H9 (cell line): ENCODE results near the gene C3orf70. TPM values are rescaled to one million over a fixed set of nuclear protein-coding genes. Genes with fewer than 3 reads are reported as not detected.

Experiments used
- DNase-seq: peaks from one replicate; pipeline ENCODE4 v3.0.0-alpha.2; 2017
- H2AFZ ChIP-seq: one replicate; pipeline ENCODE4 v1.6.1; 2013; ENCODE audit warnings: mild to moderate bottlenecking, low read length, control low read depth, moderate library complexity
- H2AK5ac ChIP-seq: 2 replicates; pipeline ENCODE4 v1.6.1; 2013; ENCODE audit warnings: low read length, control low read depth, mixed read lengths; ENCODE audit not compliant: insufficient read length
- H2BK120ac ChIP-seq: one replicate; pipeline ENCODE4 v1.6.1; 2013; ENCODE audit warnings: low read depth, mild to moderate bottlenecking, low read length, control low read depth, inconsistent platforms; ENCODE audit not compliant: poor library complexity, severe bottlenecking
- H2BK12ac ChIP-seq: 2 replicates; pipeline ENCODE4 v1.6.1; 2013; ENCODE audit warnings: low read length, control low read depth, mixed read lengths, low read depth; ENCODE audit not compliant: insufficient read length
- H2BK15ac ChIP-seq: 2 replicates; pipeline ENCODE4 v1.6.1; 2013; ENCODE audit warnings: low read depth, low read length, control low read depth
- H2BK20ac ChIP-seq: one replicate; pipeline ENCODE4 v1.6.1; 2013; ENCODE audit warnings: low read depth, mild to moderate bottlenecking, low read length, control low read depth, inconsistent platforms; ENCODE audit not compliant: poor library complexity, severe bottlenecking
- H2BK5ac ChIP-seq: 2 replicates; pipeline ENCODE4 v1.6.1; 2013; ENCODE audit warnings: low read length, control low read depth, mixed read lengths; ENCODE audit not compliant: insufficient read length
- H3K14ac ChIP-seq: 2 replicates; pipeline ENCODE4 v1.6.1; 2013; ENCODE audit warnings: low read length, control low read depth; ENCODE audit not compliant: insufficient read depth
- H3K18ac ChIP-seq: 2 replicates; pipeline ENCODE4 v1.6.1; 2013; ENCODE audit warnings: low read depth, mild to moderate bottlenecking, mixed read lengths, low read length, control low read depth; ENCODE audit not compliant: insufficient read length
- H3K23ac ChIP-seq: 2 replicates; pipeline ENCODE4 v1.6.1; 2013; ENCODE audit warnings: low read length, control low read depth, mixed read lengths, low read depth; ENCODE audit not compliant: insufficient read length
- H3K23me2 ChIP-seq: 2 replicates; pipeline ENCODE4 v1.6.1; 2013; ENCODE audit warnings: low read depth, mild to moderate bottlenecking, mixed read lengths, low read length, control low read depth; ENCODE audit not compliant: insufficient read length, poor library complexity, severe bottlenecking
- H3K27ac ChIP-seq: 2 replicates; pipeline ENCODE4 v1.5.1; 2013; ENCODE audit warnings: low read length, control low read depth, mixed read lengths, low read depth; ENCODE audit not compliant: insufficient read length
- H3K27me3 ChIP-seq: 2 replicates; pipeline ENCODE4 v1.6.1; 2013; ENCODE audit warnings: low read length, control low read depth, inconsistent platforms; ENCODE audit not compliant: insufficient read depth
- H3K4ac ChIP-seq: 2 replicates; pipeline ENCODE4 v1.6.1; 2013; ENCODE audit warnings: low read depth, mild to moderate bottlenecking, control low read depth, inconsistent platforms, low read length, moderate library complexity
- H3K4me1 ChIP-seq: 2 replicates; pipeline ENCODE4 v1.6.1; 2013; ENCODE audit warnings: low read length, control low read depth, inconsistent platforms; ENCODE audit not compliant: insufficient read depth
- H3K4me2 ChIP-seq: 2 replicates; pipeline ENCODE4 v1.6.1; 2013; ENCODE audit warnings: low read length, control low read depth, mixed read lengths; ENCODE audit not compliant: insufficient read length, insufficient read depth
- H3K56ac ChIP-seq: 2 replicates; pipeline ENCODE4 v1.6.1; 2013; ENCODE audit warnings: low read depth, mild to moderate bottlenecking, mixed read lengths, low read length, control low read depth; ENCODE audit not compliant: insufficient read length
- H3K79me1 ChIP-seq: 2 replicates; pipeline ENCODE4 v1.6.1; 2013; ENCODE audit warnings: low read depth, mild to moderate bottlenecking, moderate library complexity, low read length, control low read depth, inconsistent platforms; ENCODE audit not compliant: insufficient read depth, poor library complexity, severe bottlenecking
- H3K79me2 ChIP-seq: 2 replicates; pipeline ENCODE4 v1.6.1; 2013; ENCODE audit warnings: low read length, control low read depth, inconsistent platforms; ENCODE audit not compliant: insufficient read depth
- H3K9ac ChIP-seq: 2 replicates; pipeline ENCODE4 v1.6.1; 2013; ENCODE audit warnings: low read length, control low read depth, mixed read lengths; ENCODE audit not compliant: insufficient read length; ENCODE audit errors: extremely low read depth
- H3K9me3 ChIP-seq: one replicate; pipeline ENCODE4 v1.6.1; 2013; ENCODE audit warnings: low read depth, low read length, inconsistent platforms; ENCODE audit not compliant: control insufficient read depth
- H3T11ph ChIP-seq: one replicate; pipeline ENCODE4 v1.6.1; 2013; ENCODE audit warnings: mild to moderate bottlenecking, low read length, control low read depth, inconsistent platforms
- H4K20me1 ChIP-seq: one replicate; pipeline ENCODE4 v1.6.1; 2013; ENCODE audit not compliant: control insufficient read depth, insufficient read length, insufficient read depth
- H4K5ac ChIP-seq: 2 replicates; pipeline ENCODE4 v1.6.1; 2013; ENCODE audit warnings: low read depth, mild to moderate bottlenecking, mixed read lengths, low read length, control low read depth; ENCODE audit not compliant: insufficient read length
- H4K8ac ChIP-seq: replicated peaks from 2 replicates; pipeline ENCODE4 v1.6.1; 2013; ENCODE audit warnings: low read length, control low read depth, mixed read lengths, low read depth; ENCODE audit not compliant: insufficient read length
- H4K91ac ChIP-seq: 2 replicates; pipeline ENCODE4 v1.6.1; 2013; ENCODE audit warnings: low read depth, mild to moderate bottlenecking, moderate library complexity, mixed read lengths, low read length, control low read depth; ENCODE audit not compliant: insufficient read length
- H3K27ac Mint-ChIP-seq, 3 experiments: 2 replicates in 2 of 3; 3 replicates in 1 of 3; pipeline ENCODE4 v1.8.0; 2020 to 2021; ENCODE audit warnings: mixed read lengths in 3 of 3, mild to moderate bottlenecking in 1 of 3, moderate library complexity in 1 of 3
- H3K27me3 Mint-ChIP-seq: 2 replicates; pipeline ENCODE4 v1.8.0; 2021; ENCODE audit warnings: low read depth, mild to moderate bottlenecking, moderate library complexity, mixed read lengths
- H3K36me3 Mint-ChIP-seq, 3 experiments: 2 replicates in 2 of 3; 3 replicates in 1 of 3; pipeline ENCODE4 v1.8.0; 2020 to 2021; ENCODE audit warnings: low read depth in 3 of 3, mixed read lengths in 3 of 3; ENCODE audit not compliant: insufficient read depth in 1 of 3
- H3K4me1 Mint-ChIP-seq, 2 experiments: 2 replicates each; pipeline ENCODE4 v1.8.0; 2020; ENCODE audit warnings: mixed read lengths in 2 of 2
- H3K4me3 Mint-ChIP-seq, 2 experiments: 2 replicates in 1 of 2; 3 replicates in 1 of 2; pipeline ENCODE4 v1.8.0; 2020 to 2021; ENCODE audit warnings: mild to moderate bottlenecking in 2 of 2, mixed read lengths in 2 of 2, moderate library complexity in 1 of 2
- H3K9me3 Mint-ChIP-seq, 2 experiments: 2 replicates in 1 of 2; 3 replicates in 1 of 2; pipeline ENCODE4 v1.8.0; 2020; ENCODE audit warnings: mild to moderate bottlenecking in 2 of 2, mixed read lengths in 2 of 2, moderate library complexity in 1 of 2
- WGBS: extraction: QIAGEN DNeasy Blood & Tissue Kit; methylation state at CpG from one replicate; pipeline ENCODE4 v1.1.7; 2013; ENCODE audit warnings: missing lambda C conversion rate, low lambda C conversion rate, mixed read lengths; ENCODE audit not compliant: insufficient read length; ENCODE audit errors: extremely low coverage; 5-methylcytosine and 5-hydroxymethylcytosine counted together
- total RNA-seq: library from RNA; stranded (reverse); gene quantifications from 2 replicates; pipeline ENCODE4 v1.2.1, GENCODE V29; 2021
- TF ChIP-seq, protein P1 (sequence below): fragments of 200-600 bp; sonication (generic); conservative IDR thresholded peaks from 3 replicates; pipeline ENCODE4 v1.8.0; 2021; ENCODE audit warnings: antibody characterized with exemption, mild to moderate bottlenecking

Gene C3orf70
- total RNA-seq, 1 experiment from 2014 or later, result 0.52 TPM

DNA sequence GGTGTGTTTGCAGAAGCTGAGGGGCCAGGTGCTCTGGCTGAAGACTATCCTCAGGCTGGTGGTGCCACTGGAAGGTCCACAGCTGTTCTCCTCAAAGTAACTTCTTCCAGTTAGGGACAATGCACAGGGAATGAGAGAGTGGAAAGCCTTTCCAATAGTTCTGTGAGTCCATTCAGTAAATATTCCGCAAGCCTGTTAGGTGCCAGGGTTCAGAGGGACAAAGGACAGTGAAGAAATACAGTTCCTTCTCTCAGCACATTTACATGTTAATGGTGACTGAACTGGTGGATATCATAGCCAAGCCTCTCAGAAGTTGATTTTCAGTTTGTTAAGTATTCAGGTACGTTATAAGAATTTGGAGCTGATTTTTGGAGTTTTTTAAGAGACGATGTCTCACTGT, 122.5 kb downstream of the C3orf70 start:
- no peak overlapping the region for H2BK12ac ChIP-seq
- H2AFZ ChIP-seq, result no peak overlapping the region
- Mint-ChIP-seq H3K4me3 (no peak overlapping the region; a peak in 1 of 5 replicates), H3K9me3 (no peaks in the 10 kb centered on the region; a peak in 1 of 5 replicates), H3K36me3 (peaks cover 5 to 8% (median 7%) of the 10 kb centered on the region in 3 experiments; a peak in 6 of 7 replicates), H3K4me1 (peaks cover 5% of the 10 kb centered on the region in 2 experiments), H3K27me3 (no peaks in the 10 kb centered on the region), H3K27ac (peak overlapping the region in 1 of 3 experiments; percentile 56; a peak in 2 of 7 replicates)
- H3K56ac ChIP-seq, result no peak overlapping the region
- no peak overlapping the region for H3K9ac ChIP-seq
- H3K4me2 ChIP-seq, result no peak overlapping the region
- H3K14ac ChIP-seq, result no peak overlapping the region
- no peaks in the 10 kb centered on the region for H3K27me3 ChIP-seq
- no peaks in the 10 kb centered on the region for H3K79me1 ChIP-seq
- H4K8ac ChIP-seq, result no peak overlapping the region
- H3K27ac ChIP-seq, result no peak overlapping the region
- H3K18ac ChIP-seq, result no peak overlapping the region
- H2BK120ac ChIP-seq, result no peak overlapping the region
- H3T11ph ChIP-seq, result no peak overlapping the region
- no peaks in the 10 kb centered on the region for H3K9me3 ChIP-seq
- WGBS, result no CpG with 5 or more reads among the region's 3 CpGs
- H4K20me1 ChIP-seq, result no peaks in the 10 kb centered on the region
- TF ChIP-seq, protein P1, sequence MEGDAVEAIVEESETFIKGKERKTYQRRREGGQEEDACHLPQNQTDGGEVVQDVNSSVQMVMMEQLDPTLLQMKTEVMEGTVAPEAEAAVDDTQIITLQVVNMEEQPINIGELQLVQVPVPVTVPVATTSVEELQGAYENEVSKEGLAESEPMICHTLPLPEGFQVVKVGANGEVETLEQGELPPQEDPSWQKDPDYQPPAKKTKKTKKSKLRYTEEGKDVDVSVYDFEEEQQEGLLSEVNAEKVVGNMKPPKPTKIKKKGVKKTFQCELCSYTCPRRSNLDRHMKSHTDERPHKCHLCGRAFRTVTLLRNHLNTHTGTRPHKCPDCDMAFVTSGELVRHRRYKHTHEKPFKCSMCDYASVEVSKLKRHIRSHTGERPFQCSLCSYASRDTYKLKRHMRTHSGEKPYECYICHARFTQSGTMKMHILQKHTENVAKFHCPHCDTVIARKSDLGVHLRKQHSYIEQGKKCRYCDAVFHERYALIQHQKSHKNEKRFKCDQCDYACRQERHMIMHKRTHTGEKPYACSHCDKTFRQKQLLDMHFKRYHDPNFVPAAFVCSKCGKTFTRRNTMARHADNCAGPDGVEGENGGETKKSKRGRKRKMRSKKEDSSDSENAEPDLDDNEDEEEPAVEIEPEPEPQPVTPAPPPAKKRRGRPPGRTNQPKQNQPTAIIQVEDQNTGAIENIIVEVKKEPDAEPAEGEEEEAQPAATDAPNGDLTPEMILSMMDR, result no peak
- H3K79me2 ChIP-seq, result no peaks in the 10 kb centered on the region
- no peaks in the 10 kb centered on the region; the same call in 1 of the 2 replicates for H3K4me1 ChIP-seq
- peak overlapping the region; percentile 6 for H2BK20ac ChIP-seq
- no peak overlapping the region for H3K4ac ChIP-seq
- no peak overlapping the region for H2AK5ac ChIP-seq
- H2BK5ac ChIP-seq, result no peak overlapping the region
- H2BK15ac ChIP-seq, result no peak overlapping the region
- H4K5ac ChIP-seq, result no peak overlapping the region
- no peaks in the 10 kb centered on the region for H3K23me2 ChIP-seq
- no peak overlapping the region for H3K23ac ChIP-seq
- H4K91ac ChIP-seq, result no peak overlapping the region
- DNase-seq, result no peak
